Stimulated activated naive CD8-positive, alpha-beta T cell treated with anti-CD3 and anti-CD28 coated beads, Interleukin-15, amount 100 ng/mL, for 72 hours (primary cell): ENCODE measurements around the gene SERPINA12.

Experiments used
- ATAC-seq: fragments of 150-1000 bp; cut with Tn5 transposase; 2 replicates; pipeline ENCODE4 v1.10.0; 2021; ENCODE audit warnings: mild to moderate bottlenecking, moderate library complexity
- DNase-seq, 2 donors: peaks; one replicate each; pipeline ENCODE4 v3.0.0; 2021 to 2022
- H3K27ac Mint-ChIP-seq, 2 donors: one replicate each; pipeline ENCODE4 v1.8.0; 2022; ENCODE audit warnings: mild to moderate bottlenecking in 2 of 2, mixed read lengths in 2 of 2, moderate library complexity in 2 of 2
- H3K27me3 Mint-ChIP-seq: one replicate; pipeline ENCODE4 v1.8.0; 2022; ENCODE audit warnings: mixed read lengths
- H3K4me1 Mint-ChIP-seq: one replicate; pipeline ENCODE4 v1.8.0; 2022; ENCODE audit warnings: mild to moderate bottlenecking, mixed read lengths
- H3K4me3 Mint-ChIP-seq, 2 donors: one replicate each; pipeline ENCODE4 v1.8.0; 2022; ENCODE audit warnings: mild to moderate bottlenecking in 2 of 2, mixed read lengths in 2 of 2, moderate library complexity in 1 of 2
- H3K9me3 Mint-ChIP-seq, 2 donors: one replicate each; pipeline ENCODE4 v1.8.0; 2022; ENCODE audit warnings: mixed read lengths in 2 of 2

Gene SERPINA12

DNA sequence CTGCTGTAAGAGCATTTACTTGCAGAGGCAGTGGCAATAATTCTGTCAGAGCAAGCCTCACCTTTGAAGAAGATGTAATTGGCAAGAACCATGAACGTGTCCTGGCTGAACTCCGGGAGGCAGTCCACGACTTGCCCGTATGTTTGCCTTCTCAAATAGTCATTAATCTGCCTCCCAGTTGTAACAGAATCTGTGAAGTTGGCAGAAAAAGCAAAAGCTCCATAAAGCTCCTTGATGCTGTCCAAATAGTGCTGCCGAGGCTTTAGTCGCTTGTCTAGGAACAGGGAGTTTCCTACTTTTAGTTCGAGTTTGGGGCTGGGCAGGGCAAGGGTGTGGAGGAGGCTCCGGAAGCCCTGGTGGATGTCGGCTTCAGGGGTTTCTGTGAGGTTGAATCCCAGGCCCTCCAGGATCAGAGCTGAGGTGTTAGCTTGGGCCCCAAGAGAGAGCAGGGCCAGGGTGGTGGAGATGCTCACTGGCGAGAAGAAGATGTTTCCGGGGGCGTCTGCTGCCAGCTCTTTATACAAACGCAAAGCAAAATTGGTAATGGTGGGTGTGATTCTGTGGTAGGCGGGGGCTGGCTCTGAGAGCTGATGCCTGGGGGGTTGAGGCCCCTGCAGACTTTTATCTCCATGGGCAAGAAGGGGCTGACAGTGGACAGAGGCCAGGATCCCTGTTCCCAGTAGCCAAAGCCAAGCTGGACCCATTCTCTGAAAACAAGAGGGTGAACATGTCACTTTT lies 61.0 kb downstream of the SERPINA12 start:
- Mint-ChIP-seq H3K27me3 (peaks cover 38% of the 10 kb centered on the region), H3K4me1 (no peaks in the 10 kb centered on the region), H3K4me3 (no peak overlapping the region), H3K9me3 (no peaks in the 10 kb centered on the region), H3K27ac (peak overlapping the region in 1 of 2 donors; percentile 14)
- ATAC-seq (no peak), DNase-seq (no peak)

DNA sequence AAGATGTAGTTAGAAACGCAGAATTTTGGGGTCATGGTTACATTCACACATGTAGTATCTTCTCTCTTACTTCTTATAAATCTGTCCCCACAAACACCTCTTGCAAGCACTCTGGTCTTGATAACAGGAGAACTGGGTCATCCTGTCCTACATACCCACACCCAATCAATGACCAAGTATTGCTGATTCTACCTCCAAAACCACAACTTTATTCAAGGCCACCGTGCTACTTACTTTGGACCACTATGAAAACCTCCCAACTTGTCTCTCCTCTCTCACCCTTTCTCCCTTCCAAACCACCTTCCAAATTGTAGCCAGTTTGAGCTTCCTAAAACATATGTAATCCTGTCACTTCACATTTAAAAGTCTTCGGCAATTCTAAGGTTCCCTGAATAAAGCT lies 62.1 kb downstream of the SERPINA12 start:
- peaks cover 33% of the 10 kb centered on the region for H3K27me3 Mint-ChIP-seq
- no peak for DNase-seq
- H3K27ac Mint-ChIP-seq = no peak overlapping the region
- H3K4me3 Mint-ChIP-seq = no peak overlapping the region
- ATAC-seq = no peak
- no peaks in the 10 kb centered on the region for H3K9me3 Mint-ChIP-seq
- no peaks in the 10 kb centered on the region for H3K4me1 Mint-ChIP-seq

DNA sequence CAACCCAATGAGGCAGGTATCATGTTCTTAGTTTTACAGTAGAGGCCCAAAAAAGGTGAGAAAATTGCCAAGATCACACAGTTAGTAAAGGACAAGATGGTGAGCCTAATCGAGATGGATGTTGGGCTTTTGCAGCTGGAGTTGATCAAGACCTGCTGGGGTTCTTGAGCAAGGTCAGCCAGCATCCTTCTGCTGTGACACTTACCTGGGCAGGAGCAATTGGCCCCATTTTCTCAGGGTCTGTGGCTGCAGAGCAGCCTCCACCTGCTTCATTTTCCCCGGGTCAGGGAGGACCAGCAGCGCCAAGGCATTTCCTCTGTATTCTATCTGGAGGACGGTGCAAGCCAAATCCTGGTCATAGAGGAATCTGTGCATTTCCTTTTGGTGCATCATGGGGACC lies 63.1 kb downstream of the SERPINA12 start:
- Mint-ChIP-seq H3K4me1 (no peaks in the 10 kb centered on the region), H3K27ac (no peak overlapping the region), H3K27me3 (peaks cover 32% of the 10 kb centered on the region), H3K9me3 (peaks cover 3 to 10% of the 10 kb centered on the region in 2 donors), H3K4me3 (no peak overlapping the region)
- no peak for ATAC-seq
- no peak for DNase-seq

DNA sequence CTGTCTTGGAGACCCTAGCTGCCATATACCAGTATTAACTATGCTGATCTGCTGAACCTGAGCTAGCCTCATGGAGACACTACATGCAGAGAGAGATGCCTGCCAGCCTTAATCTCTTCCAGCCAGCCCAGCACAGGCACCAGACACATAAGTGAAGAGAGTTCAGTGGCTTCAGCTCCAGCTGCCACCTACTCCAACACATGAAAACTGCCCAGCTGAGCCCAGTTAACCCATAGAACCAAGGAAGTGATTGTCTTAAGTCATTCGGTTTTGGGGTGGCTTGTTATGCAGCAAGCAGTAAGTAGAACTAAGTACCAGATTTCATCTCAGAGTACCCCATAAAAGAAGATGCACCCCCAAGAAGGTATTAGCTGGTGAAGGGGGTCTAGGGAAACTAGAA lies 64.3 kb downstream of the SERPINA12 start:
- peaks cover 22% of the 10 kb centered on the region for H3K27me3 Mint-ChIP-seq
- H3K4me3 Mint-ChIP-seq = no peak overlapping the region
- ATAC-seq (no peak), DNase-seq (no peak)
- H3K27ac Mint-ChIP-seq = no peak overlapping the region
- no peaks in the 10 kb centered on the region for H3K4me1 Mint-ChIP-seq
- peaks cover 3 to 11% of the 10 kb centered on the region in 2 donors for H3K9me3 Mint-ChIP-seq

DNA sequence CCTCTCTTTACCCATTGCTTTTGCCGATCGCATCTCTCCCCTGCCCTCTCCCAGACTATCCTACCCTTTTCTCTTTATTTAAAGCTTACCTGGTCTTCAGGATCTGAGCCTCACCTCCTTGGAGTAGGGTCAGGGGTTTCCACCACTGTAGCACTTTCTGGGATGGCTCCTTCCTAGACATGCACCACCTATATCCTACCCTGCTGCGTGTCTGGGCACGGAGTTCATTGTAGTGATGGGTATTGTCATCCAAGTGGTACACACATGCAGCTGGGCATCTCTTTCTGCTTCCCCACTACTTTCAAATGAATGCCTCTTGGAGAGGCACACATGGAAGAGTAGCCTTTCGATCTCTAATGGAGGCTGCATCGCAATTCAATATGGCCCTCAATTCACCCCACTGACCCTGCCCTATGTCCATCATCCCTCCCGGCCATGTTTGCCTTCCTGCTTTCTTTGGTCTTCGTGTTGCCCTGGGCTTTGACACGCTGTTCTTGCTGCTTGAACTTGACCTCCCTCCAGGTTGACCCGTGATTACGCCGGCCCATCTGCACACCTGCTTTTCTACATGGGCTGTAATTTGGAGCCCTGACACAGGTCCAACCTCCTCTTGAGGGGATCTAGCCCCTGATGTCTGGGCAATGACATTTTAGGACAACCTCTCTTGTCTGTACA lies 67.6 kb downstream of the SERPINA12 start:
- peaks cover 3 to 11% of the 10 kb centered on the region in 2 donors for H3K9me3 Mint-ChIP-seq
- ATAC-seq (no peak), DNase-seq (no peak)
- peaks cover 14% of the 10 kb centered on the region for H3K27me3 Mint-ChIP-seq
- H3K27ac Mint-ChIP-seq = no peak overlapping the region
- H3K4me1 Mint-ChIP-seq = no peaks in the 10 kb centered on the region
- no peak overlapping the region for H3K4me3 Mint-ChIP-seq

DNA sequence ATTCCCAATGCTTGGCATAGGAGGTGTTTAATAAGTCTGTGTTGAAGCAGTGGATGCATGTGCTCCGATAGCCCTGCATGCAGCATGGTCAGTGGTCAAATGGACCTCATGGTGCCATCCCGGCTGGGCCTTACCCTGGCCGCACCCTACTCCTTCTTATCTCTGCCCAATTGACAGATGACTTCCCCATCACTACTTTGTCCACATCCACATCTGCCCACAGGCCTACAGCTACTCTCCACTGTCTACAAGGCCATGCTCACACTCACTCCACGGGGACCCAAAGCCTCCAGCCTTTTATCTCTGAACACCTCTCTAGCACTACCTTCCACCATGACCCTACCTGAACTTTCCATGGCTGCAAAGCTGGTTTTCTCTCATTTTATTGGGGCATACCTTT lies 68.1 kb downstream of the SERPINA12 start:
- Mint-ChIP-seq H3K4me1 (no peaks in the 10 kb centered on the region), H3K9me3 (peaks cover 3 to 11% of the 10 kb centered on the region in 2 donors), H3K27me3 (peaks cover 17% of the 10 kb centered on the region), H3K4me3 (no peak overlapping the region), H3K27ac (no peak overlapping the region)
- ATAC-seq = no peak
- no peak for DNase-seq

DNA sequence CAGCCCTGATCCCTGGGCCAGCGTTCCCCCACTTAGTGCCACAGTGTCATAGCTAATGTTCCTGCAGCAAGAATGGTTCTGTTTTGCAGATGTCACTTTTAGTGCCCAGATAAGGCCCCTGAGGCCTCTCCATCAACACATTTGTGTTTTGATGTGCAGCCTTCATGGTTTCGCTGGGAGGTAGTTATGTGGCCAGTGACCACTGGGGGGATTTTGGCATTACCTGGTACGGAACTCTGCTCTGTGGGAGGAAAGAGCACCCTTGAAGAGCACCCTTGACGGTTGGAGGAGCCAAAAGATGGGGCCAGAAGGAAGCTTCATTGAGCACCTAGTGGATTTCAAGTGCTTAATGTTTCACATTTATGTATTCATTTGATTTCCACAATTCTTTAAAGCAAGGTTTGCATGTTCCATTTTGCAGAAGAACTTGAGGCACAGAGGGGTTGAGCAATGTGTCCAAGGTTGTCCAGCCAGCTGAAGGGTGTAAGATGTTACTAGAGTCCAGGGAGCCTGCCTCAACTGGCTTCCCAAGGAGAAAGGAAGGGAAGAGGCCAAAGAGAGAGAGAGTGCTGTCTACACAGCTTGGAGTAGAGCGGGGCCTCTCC lies 69.7 kb downstream of the SERPINA12 start:
- DNase-seq = no peak
- H3K27ac Mint-ChIP-seq = no peak overlapping the region
- ATAC-seq = no peak
- no peak overlapping the region for H3K4me3 Mint-ChIP-seq
- peaks cover 33% of the 10 kb centered on the region for H3K27me3 Mint-ChIP-seq
- peaks cover 3 to 11% of the 10 kb centered on the region in 2 donors for H3K9me3 Mint-ChIP-seq
- H3K4me1 Mint-ChIP-seq = no peaks in the 10 kb centered on the region
